ENCODE measurements around the gene CHEK1. TPM values are rescaled to one million over a fixed set of nuclear protein-coding genes. Genes with fewer than 3 reads are reported as not detected.

CHEK1 gene
- total RNA-seq, 4 donors from 2014 or later: 0.94 to 3.0 (median 2.2) TPM

- Histone ChIP-seq H3K27me3 (no peaks in the 10 kb centered on the region), H3K9me3 (no peaks in the 10 kb centered on the region), H3K4me3 (no peak overlapping the region), H3K4me1 (no peaks in the 10 kb centered on the region), H3K36me3 (peaks cover 0 to 3% of the 10 kb centered on the region in 2 donors), H3K27ac (no peak overlapping the region)
- ATAC-seq: no peak
- TF ChIP-seq POLR2A (IDR thresholded peaks at IDR 0.05): no peak
- no peak for TF ChIP-seq EP300 (IDR thresholded peaks at IDR 0.05)
- TF ChIP-seq POLR2AphosphoS5 (IDR thresholded peaks at IDR 0.05): no peak
- TF ChIP-seq, protein P1, sequence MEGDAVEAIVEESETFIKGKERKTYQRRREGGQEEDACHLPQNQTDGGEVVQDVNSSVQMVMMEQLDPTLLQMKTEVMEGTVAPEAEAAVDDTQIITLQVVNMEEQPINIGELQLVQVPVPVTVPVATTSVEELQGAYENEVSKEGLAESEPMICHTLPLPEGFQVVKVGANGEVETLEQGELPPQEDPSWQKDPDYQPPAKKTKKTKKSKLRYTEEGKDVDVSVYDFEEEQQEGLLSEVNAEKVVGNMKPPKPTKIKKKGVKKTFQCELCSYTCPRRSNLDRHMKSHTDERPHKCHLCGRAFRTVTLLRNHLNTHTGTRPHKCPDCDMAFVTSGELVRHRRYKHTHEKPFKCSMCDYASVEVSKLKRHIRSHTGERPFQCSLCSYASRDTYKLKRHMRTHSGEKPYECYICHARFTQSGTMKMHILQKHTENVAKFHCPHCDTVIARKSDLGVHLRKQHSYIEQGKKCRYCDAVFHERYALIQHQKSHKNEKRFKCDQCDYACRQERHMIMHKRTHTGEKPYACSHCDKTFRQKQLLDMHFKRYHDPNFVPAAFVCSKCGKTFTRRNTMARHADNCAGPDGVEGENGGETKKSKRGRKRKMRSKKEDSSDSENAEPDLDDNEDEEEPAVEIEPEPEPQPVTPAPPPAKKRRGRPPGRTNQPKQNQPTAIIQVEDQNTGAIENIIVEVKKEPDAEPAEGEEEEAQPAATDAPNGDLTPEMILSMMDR (IDR thresholded peaks at IDR 0.05): no peak
- 87 to 96% methylated on average over 3 to 6 of the region's 6 CpGs for WGBS, 2 donors (ENCODE audit: low coverage in 1 of 2)
Observed at GRCh38 chr11:125649465-125650166, 24.7 kb downstream of the CHEK1 start.

- no peaks in the 10 kb centered on the region for H3K36me3 ChIP-seq
- peaks cover 0 to 29% (median 0%) of the 10 kb centered on the region in 3 donors for H3K9me3 ChIP-seq
- TF ChIP-seq EP300 (IDR thresholded peaks at IDR 0.05) (no peak), POLR2AphosphoS5 (IDR thresholded peaks at IDR 0.05) (no peak), POLR2A (IDR thresholded peaks at IDR 0.05) (no peak)
- TF ChIP-seq, protein P1 (IDR thresholded peaks at IDR 0.05): no peak
- WGBS, 2 donors (ENCODE audit: low coverage in 1 of 2): 71 to 87% methylated on average over 2 of the region's 2 CpGs
- no peak overlapping the region for H3K27ac ChIP-seq
- no peaks in the 10 kb centered on the region for H3K27me3 ChIP-seq
- H3K4me3 ChIP-seq: no peak overlapping the region
- H3K4me1 ChIP-seq: no peaks in the 10 kb centered on the region
- ATAC-seq: no peak
Observed at GRCh38 chr11:125662689-125663088, 37.7 kb downstream of the CHEK1 start.

GRCh38 chr11:125663910-125664309 lies 38.9 kb downstream of the CHEK1 start:
- H3K36me3 ChIP-seq: no peaks in the 10 kb centered on the region
- no peaks in the 10 kb centered on the region for H3K4me1 ChIP-seq
- H3K4me3 ChIP-seq: no peak overlapping the region
- H3K27me3 ChIP-seq: no peaks in the 10 kb centered on the region
- WGBS, 2 donors (ENCODE audit: low coverage in 1 of 2): 86 to 100% methylated on average over 1 of the region's 3 CpGs
- TF ChIP-seq, protein P1 (IDR thresholded peaks at IDR 0.05): no peak
- TF ChIP-seq POLR2AphosphoS5 (IDR thresholded peaks at IDR 0.05) (no peak), POLR2A (IDR thresholded peaks at IDR 0.05) (no peak), EP300 (IDR thresholded peaks at IDR 0.05) (no peak)
- peaks cover 0 to 29% (median 0%) of the 10 kb centered on the region in 3 donors for H3K9me3 ChIP-seq
- H3K27ac ChIP-seq: no peak overlapping the region
- no peak for ATAC-seq

GRCh38 chr11:125667151-125667550 lies 42.2 kb downstream of the CHEK1 start:
- Histone ChIP-seq H3K4me3 (no peak overlapping the region), H3K36me3 (no peaks in the 10 kb centered on the region), H3K9me3 (peaks cover 0 to 29% (median 0%) of the 10 kb centered on the region in 3 donors), H3K27me3 (no peaks in the 10 kb centered on the region), H3K4me1 (no peaks in the 10 kb centered on the region), H3K27ac (no peak overlapping the region)
- ATAC-seq: no peak
- TF ChIP-seq POLR2AphosphoS5 (IDR thresholded peaks at IDR 0.05): no peak
- TF ChIP-seq POLR2A (IDR thresholded peaks at IDR 0.05): no peak
- TF ChIP-seq EP300 (IDR thresholded peaks at IDR 0.05): no peak
- TF ChIP-seq, protein P1 (IDR thresholded peaks at IDR 0.05): no peak
- 83 to 100% methylated on average over 2 of the region's 2 CpGs for WGBS, 2 donors (ENCODE audit: low coverage in 1 of 2)

- Histone ChIP-seq H3K9me3 (peaks cover 0 to 13% (median 0%) of the 10 kb centered on the region in 3 donors), H3K4me1 (no peaks in the 10 kb centered on the region), H3K36me3 (no peaks in the 10 kb centered on the region), H3K27me3 (no peaks in the 10 kb centered on the region), H3K27ac (no peak overlapping the region), H3K4me3 (no peak overlapping the region)
- 86 to 93% methylated on average over 1 of the region's 1 CpG for WGBS, 2 donors (ENCODE audit: low coverage in 1 of 2)
- TF ChIP-seq EP300 (IDR thresholded peaks at IDR 0.05): no peak
- no peak for TF ChIP-seq POLR2AphosphoS5 (IDR thresholded peaks at IDR 0.05)
- TF ChIP-seq, protein P1 (IDR thresholded peaks at IDR 0.05): no peak
- ATAC-seq: no peak
Observed at GRCh38 chr11:125670172-125670571, 45.2 kb downstream of the CHEK1 start.
